Measurements from ENCODE around the gene DMC1. TPM values are rescaled to one million over a fixed set of nuclear protein-coding genes. Genes with fewer than 3 reads are reported as not detected.

The DMC1 gene
- total and polyA plus RNA-seq, 2 donors (not counting 3 experiments of a cell fraction or from before 2014, with no cell fraction given): 0.22 to 0.91 TPM

DNA sequence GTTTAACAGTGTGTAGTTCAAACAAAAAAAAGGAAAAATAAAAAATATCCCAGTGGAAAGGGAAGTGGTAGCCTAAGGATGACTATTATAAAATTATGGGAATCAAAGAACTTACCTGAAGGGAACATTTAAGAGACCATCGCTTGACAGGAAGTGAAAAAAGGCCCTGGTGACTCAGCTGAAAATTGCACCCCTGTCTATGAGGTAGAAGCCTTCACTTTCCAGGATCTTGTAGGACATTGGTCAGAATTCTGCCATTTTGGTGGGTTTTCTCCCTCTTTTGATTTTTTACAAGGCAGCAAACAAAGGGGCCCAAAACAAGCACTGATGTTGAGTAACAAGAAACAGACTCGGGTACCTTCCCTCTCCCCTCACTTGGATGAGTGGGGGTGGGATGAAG, 79.5 kb downstream of the DMC1 start:
- dilution Hi-C loops (cut with MboI; ENCODE audit: extremely low pct_ligation_motif_present, low sequenced_read_pairs): no loop called here
- no peak for FAIRE-seq

DNA sequence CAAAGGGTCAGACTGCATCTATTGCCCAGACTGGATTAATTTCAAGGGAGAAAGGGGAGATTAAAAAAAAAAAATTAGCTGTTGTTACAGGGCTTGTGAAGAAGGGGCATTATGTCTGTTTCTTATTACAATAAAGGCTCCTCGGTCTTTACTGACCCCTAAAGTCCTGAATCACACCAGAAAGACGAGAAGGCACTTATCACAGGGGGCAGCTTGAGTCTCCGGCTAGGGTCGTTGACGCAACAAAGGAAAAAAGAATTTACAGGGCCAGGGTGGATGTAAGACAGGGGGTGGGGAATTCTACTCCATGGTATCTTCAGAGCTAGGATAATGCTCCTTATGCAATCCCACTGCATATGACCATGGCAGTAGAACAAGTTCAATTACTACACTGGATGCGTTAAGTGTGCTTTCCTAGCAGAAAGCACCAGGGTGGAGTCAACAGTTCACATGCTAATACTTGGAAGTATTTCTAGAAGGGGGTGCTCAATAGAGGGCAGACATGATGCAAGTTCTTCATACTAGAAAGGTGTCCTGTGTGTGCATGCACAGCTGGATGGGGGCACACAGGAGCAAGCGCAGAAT, 80.3 kb downstream of the DMC1 start:
- FAIRE-seq (no peak), DNase-seq (ENCODE audit: low read depth, low spot score) (no peak)
- Histone ChIP-seq H2AFZ (ENCODE audit: low read depth, low read length) (no peak overlapping the region), H3K9me3 (replicated peaks; ENCODE audit: control insufficient read depth, insufficient read depth, low read length) (no peaks in the 10 kb centered on the region), H3K27me3 (ENCODE audit: control insufficient read depth in 2 of 2, insufficient read depth in 2 of 2, low read length in 2 of 2) (no peaks in the 10 kb centered on the region), H3K36me3 (ENCODE audit: control insufficient read depth in 2 of 2, extremely low read depth in 1 of 2, insufficient read depth in 2 of 2, low read length in 2 of 2) (peaks cover 54 to 79% of the 10 kb centered on the region in 2 experiments), H3K4me1 (ENCODE audit: control insufficient read depth, extremely low read depth, insufficient read depth, low read length) (peaks cover 2% of the 10 kb centered on the region), H3K9me1 (replicated peaks; ENCODE audit: control insufficient read depth, extremely low read depth, insufficient read depth, low read length) (no peaks in the 10 kb centered on the region), H3K4me3 (replicated peaks in 1 of 3; ENCODE audit: insufficient read depth in 1 of 3, low read depth in 1 of 3, low read length in 3 of 3) (no peak overlapping the region), H3K79me2 (ENCODE audit: control insufficient read depth, insufficient read depth, low read length) (peaks cover 45% of the 10 kb centered on the region), H3K9ac (replicated peaks; ENCODE audit: extremely low read depth, insufficient read depth, low read length) (no peak overlapping the region), H3K4me2 (ENCODE audit: insufficient read depth, low read length) (no peak overlapping the region), H4K20me1 (replicated peaks; ENCODE audit: control insufficient read depth, extremely low read depth, insufficient read depth, low read length) (peaks cover 10% of the 10 kb centered on the region), H3K27ac (ENCODE audit: insufficient read depth, low read depth, low read length) (no peak overlapping the region)
- TF ChIP-seq EZH2 (IDR thresholded peaks at IDR 0.05; ENCODE audit: borderline replicate concordance, low read depth, low read length, severe bottlenecking) (no peak), JUN (IDR thresholded peaks at IDR 0.05; ENCODE audit: borderline replicate concordance, insufficient read depth, insufficient read length, low read depth) (no peak), GATA2 (IDR thresholded peaks at IDR 0.05; ENCODE audit: insufficient read depth, insufficient read length, low read depth, low read length) (no peak), FOS (IDR thresholded peaks at IDR 0.05; ENCODE audit: borderline replicate concordance, insufficient read depth, low read length) (no peak), POLR2AphosphoS5 (IDR thresholded peaks at IDR 0.05; ENCODE audit: insufficient read depth, low read depth, low read length) (no peak), MYC (IDR thresholded peaks at IDR 0.05; ENCODE audit: low read depth, low read length) (no peak)
- TF ChIP-seq, protein P1, sequence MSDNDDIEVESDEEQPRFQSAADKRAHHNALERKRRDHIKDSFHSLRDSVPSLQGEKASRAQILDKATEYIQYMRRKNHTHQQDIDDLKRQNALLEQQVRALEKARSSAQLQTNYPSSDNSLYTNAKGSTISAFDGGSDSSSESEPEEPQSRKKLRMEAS (IDR thresholded peaks at IDR 0.05; ENCODE audit: insufficient read depth, insufficient read length): no peak
- TF ChIP-seq, protein P2, sequence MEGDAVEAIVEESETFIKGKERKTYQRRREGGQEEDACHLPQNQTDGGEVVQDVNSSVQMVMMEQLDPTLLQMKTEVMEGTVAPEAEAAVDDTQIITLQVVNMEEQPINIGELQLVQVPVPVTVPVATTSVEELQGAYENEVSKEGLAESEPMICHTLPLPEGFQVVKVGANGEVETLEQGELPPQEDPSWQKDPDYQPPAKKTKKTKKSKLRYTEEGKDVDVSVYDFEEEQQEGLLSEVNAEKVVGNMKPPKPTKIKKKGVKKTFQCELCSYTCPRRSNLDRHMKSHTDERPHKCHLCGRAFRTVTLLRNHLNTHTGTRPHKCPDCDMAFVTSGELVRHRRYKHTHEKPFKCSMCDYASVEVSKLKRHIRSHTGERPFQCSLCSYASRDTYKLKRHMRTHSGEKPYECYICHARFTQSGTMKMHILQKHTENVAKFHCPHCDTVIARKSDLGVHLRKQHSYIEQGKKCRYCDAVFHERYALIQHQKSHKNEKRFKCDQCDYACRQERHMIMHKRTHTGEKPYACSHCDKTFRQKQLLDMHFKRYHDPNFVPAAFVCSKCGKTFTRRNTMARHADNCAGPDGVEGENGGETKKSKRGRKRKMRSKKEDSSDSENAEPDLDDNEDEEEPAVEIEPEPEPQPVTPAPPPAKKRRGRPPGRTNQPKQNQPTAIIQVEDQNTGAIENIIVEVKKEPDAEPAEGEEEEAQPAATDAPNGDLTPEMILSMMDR (IDR thresholded peaks at IDR 0.05; ENCODE audit: extremely low read depth in 1 of 2, insufficient read depth in 1 of 2, low read depth in 1 of 2, low read length in 2 of 2): no peak
- CTCF ChIA-PET: interaction anchor here (1.8 kb wide), 1 partner anchor 12 kb away, joined by 8 read pairs; no protein-coding TSS in a partner anchor
- BruUV-seq (replicated peaks): no TSS peak
- POLR2A ChIA-PET: interaction anchor here (0.5 to 1.3 kb wide), 2 partner anchors 81 to 92 kb away, joined by 3 read pairs; no protein-coding TSS in a partner anchor
- intact Hi-C loops (cut with micrococcal nuclease): no loop called here
- dilution Hi-C loops (cut with MboI; ENCODE audit: extremely low pct_ligation_motif_present, low sequenced_read_pairs): no loop called here

More for the DNA sequence above, 79.5 kb downstream of the DMC1 start:
- no peak overlapping the region for H3K27ac ChIP-seq (ENCODE audit: insufficient read depth, low read depth, low read length)
- ChIA-PET POLR2A (interaction anchor here (1.0 kb wide), 1 partner anchor 12 kb away, joined by 5 read pairs; no protein-coding TSS in a partner anchor), CTCF (interaction anchor here (1.8 kb wide), 1 partner anchor 12 kb away, joined by 8 read pairs; no protein-coding TSS in a partner anchor)
- H3K9me1 ChIP-seq (replicated peaks; ENCODE audit: control insufficient read depth, extremely low read depth, insufficient read depth, low read length): no peaks in the 10 kb centered on the region
- no peak overlapping the region for H3K4me3 ChIP-seq (replicated peaks in 1 of 3; ENCODE audit: insufficient read depth in 1 of 3, low read depth in 1 of 3, low read length in 3 of 3)
- H2AFZ ChIP-seq (ENCODE audit: low read depth, low read length): no peak overlapping the region
- DNase-seq (ENCODE audit: low read depth, low spot score): no peak
- no peak overlapping the region for H3K9ac ChIP-seq (replicated peaks; ENCODE audit: extremely low read depth, insufficient read depth, low read length)
- BruUV-seq (replicated peaks): no TSS peak
- H3K9me3 ChIP-seq (replicated peaks; ENCODE audit: control insufficient read depth, insufficient read depth, low read length): no peaks in the 10 kb centered on the region
- TF ChIP-seq MYC (IDR thresholded peaks at IDR 0.05; ENCODE audit: low read depth, low read length) (no peak), JUN (IDR thresholded peaks at IDR 0.05; ENCODE audit: borderline replicate concordance, insufficient read depth, insufficient read length, low read depth) (no peak), FOS (IDR thresholded peaks at IDR 0.05; ENCODE audit: borderline replicate concordance, insufficient read depth, low read length) (no peak), POLR2A (IDR thresholded peaks at IDR 0.05; ENCODE audit: low read depth, low read length) (peak; percentile 28)
- intact Hi-C loops (cut with micrococcal nuclease): no loop called here
- no peak overlapping the region for H3K4me2 ChIP-seq (ENCODE audit: insufficient read depth, low read length)
- peaks cover 53 to 80% of the 10 kb centered on the region in 2 experiments for H3K36me3 ChIP-seq (ENCODE audit: control insufficient read depth in 2 of 2, extremely low read depth in 1 of 2, insufficient read depth in 2 of 2, low read length in 2 of 2)
- peaks cover 51% of the 10 kb centered on the region for H3K79me2 ChIP-seq (ENCODE audit: control insufficient read depth, insufficient read depth, low read length)
- no peaks in the 10 kb centered on the region for H3K27me3 ChIP-seq (ENCODE audit: control insufficient read depth in 2 of 2, insufficient read depth in 2 of 2, low read length in 2 of 2)
- H4K20me1 ChIP-seq (replicated peaks; ENCODE audit: control insufficient read depth, extremely low read depth, insufficient read depth, low read length): peaks cover 10% of the 10 kb centered on the region
- peaks cover 6% of the 10 kb centered on the region for H3K4me1 ChIP-seq (ENCODE audit: control insufficient read depth, extremely low read depth, insufficient read depth, low read length)

Data from endothelial cell of umbilical vein (primary cell).